Gastrocnemius medialis (tissue), 4 donors: ENCODE measurements around the gene TEX55. TPM values are rescaled to one million over a fixed set of nuclear protein-coding genes. Genes with fewer than 3 reads are reported as not detected.
"Not testable (repeated sequence)": the region's sequence is repeated elsewhere in the genome, so short reads cannot be mapped to it uniquely, and the experiment has no call there.

Source experiments
- ATAC-seq, 2 donors: fragments of 150-250 bp; one replicate each; pipeline ENCODE4 v1.9.1; 2016
- DNase-seq, 2 donors: peaks; one replicate each; pipeline ENCODE4 v3.0.0-alpha.2; 2019
- H3K27ac ChIP-seq, 4 donors: fragments of 200-600 bp; sonication (generic); 1 replicate in 1 of 4; 2 replicates in 3 of 4; pipeline ENCODE4 v1.5.1; 2016 to 2018; ENCODE audit warnings: mild to moderate bottlenecking in 2 of 4, moderate library complexity in 1 of 4
- H3K27me3 ChIP-seq, 3 donors: fragments of 200-600 bp; sonication (generic) in 2 of 3; 1 replicate in 1 of 3; 2 replicates in 2 of 3; pipeline versions ENCODE4 v1.5.1 to v1.6.0; 2016 to 2019; ENCODE audit warnings: mild to moderate bottlenecking in 1 of 3, moderate library complexity in 1 of 3
- H3K36me3 ChIP-seq, 2 donors: fragments of 200-600 bp; sonication (generic) in 1 of 2; one replicate each; pipeline ENCODE4 v1.5.1; 2017 to 2018
- H3K4me1 ChIP-seq, 2 donors: fragments of 200-600 bp; sonication (generic) in 1 of 2; one replicate each; pipeline ENCODE4 v1.5.1; 2016 to 2017; ENCODE audit warnings: mild to moderate bottlenecking in 2 of 2
- H3K4me3 ChIP-seq, 4 donors: fragments of 200-600 bp; sonication (generic) in 3 of 4; 1 replicate in 1 of 4; 2 replicates in 3 of 4; pipeline ENCODE4 v1.5.1; 2016 to 2019; ENCODE audit warnings: mild to moderate bottlenecking in 2 of 4
- H3K9me3 ChIP-seq, 3 donors: fragments of 200-600 bp; sonication (generic) in 2 of 3; 1 replicate in 1 of 3; 2 replicates in 2 of 3; pipeline ENCODE4 v1.5.1; 2016 to 2019
- POLR2A ChIP-seq, 2 donors: fragments of 450-650 bp; IDR thresholded peaks; one replicate each; pipeline ENCODE4 v1.6.1; 2017; ENCODE audit warnings: antibody characterized with exemption in 2 of 2, mild to moderate bottlenecking in 2 of 2, moderate library complexity in 2 of 2
- in situ Hi-C, 4 donors: fragments of 200-750 bp; cut with MboI; loops; one replicate each; pipeline versions ENCODE4 v1.15.0 to v1.8.0; 2017; ENCODE audit warnings: low sequenced_read_pairs in 4 of 4
- intact Hi-C: fragments of 100-400 bp; cut with DNase I; formaldehyde crosslinking; loops from one replicate; pipeline ENCODE4 v1.15.1; 2023; ENCODE audit warnings: low total_unique reads
- total RNA-seq, 4 donors: library from RNA; depleted of rRNA; stranded (reverse); fragments of >200 nt; gene quantifications; one replicate each; pipeline versions ENCODE4 v1.1.0 to v1.2.3, GENCODE V29; 2016
- TF ChIP-seq, protein P1 (sequence below), 5 experiments: fragments of 450-650 bp in 3 of 5; fragments of 200-600 bp in 2 of 5; sonication (generic) in 2 of 5; IDR thresholded peaks in 4 of 5; conservative IDR thresholded peaks in 1 of 5; 1 replicate in 4 of 5; 2 replicates in 1 of 5; pipeline ENCODE4 v1.5.1; 2016 to 2019; ENCODE audit warnings: antibody characterized with exemption in 5 of 5, mild to moderate bottlenecking in 3 of 5, moderate library complexity in 3 of 5

The TEX55 gene
- total RNA-seq, 4 donors from 2014 or later = not detected

DNA sequence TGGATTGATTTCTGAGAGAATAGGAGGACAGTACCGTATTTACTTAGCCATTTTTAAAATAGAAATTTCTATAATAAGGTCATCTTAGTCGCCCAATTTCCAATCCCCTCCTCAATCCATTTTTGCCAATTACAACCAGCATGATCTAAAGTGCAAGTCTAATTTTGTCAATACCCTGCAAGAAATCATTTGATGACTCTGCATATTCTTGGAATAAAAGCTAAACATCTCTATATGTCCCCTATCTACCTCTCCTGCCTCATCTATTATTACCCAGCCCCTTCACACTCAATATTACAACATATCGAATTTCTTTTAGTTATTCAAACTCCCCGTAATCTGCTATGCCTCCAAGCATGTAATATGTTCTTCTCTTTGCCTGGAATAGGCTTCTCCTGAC is 41.9 kb upstream of the TEX55 start:
- intact Hi-C loops = no loop called here
- no peak for TF ChIP-seq POLR2A (IDR thresholded peaks at IDR 0.05)
- TF ChIP-seq, protein P1, sequence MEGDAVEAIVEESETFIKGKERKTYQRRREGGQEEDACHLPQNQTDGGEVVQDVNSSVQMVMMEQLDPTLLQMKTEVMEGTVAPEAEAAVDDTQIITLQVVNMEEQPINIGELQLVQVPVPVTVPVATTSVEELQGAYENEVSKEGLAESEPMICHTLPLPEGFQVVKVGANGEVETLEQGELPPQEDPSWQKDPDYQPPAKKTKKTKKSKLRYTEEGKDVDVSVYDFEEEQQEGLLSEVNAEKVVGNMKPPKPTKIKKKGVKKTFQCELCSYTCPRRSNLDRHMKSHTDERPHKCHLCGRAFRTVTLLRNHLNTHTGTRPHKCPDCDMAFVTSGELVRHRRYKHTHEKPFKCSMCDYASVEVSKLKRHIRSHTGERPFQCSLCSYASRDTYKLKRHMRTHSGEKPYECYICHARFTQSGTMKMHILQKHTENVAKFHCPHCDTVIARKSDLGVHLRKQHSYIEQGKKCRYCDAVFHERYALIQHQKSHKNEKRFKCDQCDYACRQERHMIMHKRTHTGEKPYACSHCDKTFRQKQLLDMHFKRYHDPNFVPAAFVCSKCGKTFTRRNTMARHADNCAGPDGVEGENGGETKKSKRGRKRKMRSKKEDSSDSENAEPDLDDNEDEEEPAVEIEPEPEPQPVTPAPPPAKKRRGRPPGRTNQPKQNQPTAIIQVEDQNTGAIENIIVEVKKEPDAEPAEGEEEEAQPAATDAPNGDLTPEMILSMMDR (IDR thresholded peaks at IDR 0.05 in 4 of 5, conservative IDR thresholded peaks at IDR 0.05 in 1 of 5) = no peak
- no peaks in the 10 kb centered on the region for H3K27me3 ChIP-seq
- no peak for DNase-seq
- H3K4me3 ChIP-seq = no peak overlapping the region
- no peaks in the 10 kb centered on the region for H3K9me3 ChIP-seq
- H3K27ac ChIP-seq = no peak overlapping the region
- no peaks in the 10 kb centered on the region for H3K36me3 ChIP-seq
- in situ Hi-C loops = loop anchor here in 3 of 4 donors (5.0 kb wide), 2 partner anchors 217 to 222 kb away; no protein-coding TSS in a partner anchor
- no peaks in the 10 kb centered on the region for H3K4me1 ChIP-seq
- no peak for ATAC-seq

DNA sequence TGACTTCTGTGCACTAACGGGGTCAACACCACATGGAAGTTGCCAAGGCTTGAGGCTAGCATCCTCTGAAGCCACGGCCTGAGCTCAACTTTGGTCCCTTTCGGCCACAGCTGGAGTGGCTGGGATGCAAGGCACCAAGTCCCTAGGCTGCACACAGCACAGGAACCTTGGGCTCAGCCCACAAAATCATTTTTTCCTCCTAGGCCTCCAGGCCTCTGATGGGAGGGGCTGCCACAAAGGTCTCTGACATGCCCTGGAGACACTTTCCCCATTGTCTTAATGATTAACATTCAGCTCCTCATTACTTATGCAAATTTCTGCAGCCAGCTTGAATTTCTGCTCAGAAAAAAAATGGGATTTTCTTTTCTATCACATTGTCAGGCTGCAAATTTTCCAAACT is 27.6 kb upstream of the TEX55 start:
- intact Hi-C loops, H3K27me3 ChIP-seq, in situ Hi-C loops, H3K4me3 ChIP-seq, ATAC-seq, H3K36me3 ChIP-seq, DNase-seq, H3K27ac ChIP-seq, H3K9me3 ChIP-seq, H3K4me1 ChIP-seq: not testable (repeated sequence)

DNA sequence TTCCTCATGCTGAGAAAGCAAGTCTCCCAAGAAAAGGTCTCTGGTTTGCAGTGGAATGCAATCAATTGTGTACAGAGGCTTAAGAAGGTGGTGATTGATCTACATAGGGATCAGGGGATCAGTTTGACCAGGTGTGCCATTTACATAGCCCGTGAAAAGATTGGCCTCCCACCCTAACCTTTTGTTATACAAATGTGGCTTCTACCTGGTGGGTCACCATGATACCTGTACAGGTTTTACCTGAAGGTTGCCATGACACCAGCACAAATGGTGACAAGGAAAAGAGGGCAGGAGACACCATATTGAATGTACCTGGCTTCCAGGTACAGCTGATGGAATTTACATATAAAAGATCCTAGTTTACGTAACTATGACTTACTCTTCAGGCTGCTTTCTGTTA is 25.5 kb upstream of the TEX55 start:
- in situ Hi-C loops (no loop called here), intact Hi-C loops (no loop called here)
- Histone ChIP-seq H3K9me3 (no peaks in the 10 kb centered on the region), H3K36me3 (no peaks in the 10 kb centered on the region), H3K27me3 (no peaks in the 10 kb centered on the region), H3K4me3 (no peak overlapping the region), H3K4me1 (no peaks in the 10 kb centered on the region), H3K27ac (no peak overlapping the region)
- ATAC-seq (no peak), DNase-seq (no peak)
- TF ChIP-seq, protein P1 (IDR thresholded peaks at IDR 0.05 in 4 of 5, conservative IDR thresholded peaks at IDR 0.05 in 1 of 5) = no peak
- TF ChIP-seq POLR2A (IDR thresholded peaks at IDR 0.05) = no peak

DNA sequence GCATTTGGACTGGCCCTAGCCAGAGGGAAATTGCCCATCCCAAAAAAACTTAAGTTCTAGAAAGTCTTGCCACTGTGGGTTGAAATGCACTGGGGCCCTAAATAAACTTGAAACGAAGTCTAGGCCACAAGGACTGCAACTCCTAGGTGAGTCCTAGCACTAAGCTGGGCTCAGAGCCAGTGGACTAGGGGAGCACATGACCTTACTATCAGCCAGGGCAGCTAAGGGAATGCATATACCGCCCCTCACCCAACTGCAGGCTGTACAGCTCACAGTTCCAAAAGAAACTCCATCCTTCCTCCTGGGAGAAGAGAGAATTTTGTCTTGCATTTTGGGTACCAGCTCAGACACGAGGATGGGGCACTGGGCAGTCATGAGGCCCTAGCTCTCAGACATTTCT is 23.6 kb upstream of the TEX55 start:
- intact Hi-C loops = no loop called here
- no peak for TF ChIP-seq POLR2A (IDR thresholded peaks at IDR 0.05)
- TF ChIP-seq, protein P1 (IDR thresholded peaks at IDR 0.05 in 4 of 5, conservative IDR thresholded peaks at IDR 0.05 in 1 of 5) = no peak
- no peak for DNase-seq

DNA sequence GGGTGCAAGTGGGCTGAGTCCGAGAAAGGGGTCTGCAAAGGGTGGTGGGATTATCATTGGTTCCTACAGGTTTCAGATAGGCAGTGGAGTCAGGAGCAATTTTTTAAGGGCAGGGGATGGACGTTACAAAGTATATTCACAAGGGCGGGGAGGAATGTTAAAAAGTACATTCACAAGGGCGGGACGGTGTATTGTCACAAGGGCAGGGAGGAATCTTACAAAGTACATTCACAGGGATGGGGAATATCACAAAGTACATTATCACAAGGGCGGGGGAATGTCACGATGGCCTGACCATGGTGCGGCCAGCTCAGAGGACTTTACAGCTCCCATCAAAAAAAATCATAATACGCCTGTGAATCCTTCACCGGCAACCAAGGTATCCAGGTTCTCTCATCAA is 20.6 kb upstream of the TEX55 start:
- in situ Hi-C loops (no loop called here), intact Hi-C loops (no loop called here)
- no peak overlapping the region for H3K4me3 ChIP-seq
- H3K9me3 ChIP-seq = no peaks in the 10 kb centered on the region
- H3K4me1 ChIP-seq = no peaks in the 10 kb centered on the region
- TF ChIP-seq POLR2A (IDR thresholded peaks at IDR 0.05) = no peak
- TF ChIP-seq, protein P1 (IDR thresholded peaks at IDR 0.05 in 4 of 5, conservative IDR thresholded peaks at IDR 0.05 in 1 of 5) = no peak
- no peaks in the 10 kb centered on the region for H3K36me3 ChIP-seq
- ATAC-seq = no peak
- H3K27me3 ChIP-seq = no peaks in the 10 kb centered on the region
- no peak for DNase-seq
- no peak overlapping the region for H3K27ac ChIP-seq

More for the DNA sequence above, 23.6 kb upstream of the TEX55 start:
- in situ Hi-C loops = no loop called here
- H3K4me1 ChIP-seq = no peaks in the 10 kb centered on the region
- no peaks in the 10 kb centered on the region for H3K36me3 ChIP-seq
- no peak overlapping the region for H3K27ac ChIP-seq
- no peaks in the 10 kb centered on the region for H3K27me3 ChIP-seq
- no peak for ATAC-seq
- H3K9me3 ChIP-seq = no peaks in the 10 kb centered on the region
- no peak overlapping the region for H3K4me3 ChIP-seq
